Measurements from ENCODE around the gene ZNF473.
A peak's percentile ranks its signal among the peaks of the same experiment; 100 is the strongest.
"Not testable (repeated sequence)": the region's sequence is repeated elsewhere in the genome, so short reads cannot be mapped to it uniquely, and the experiment has no call there.

The ZNF473 gene

DNA sequence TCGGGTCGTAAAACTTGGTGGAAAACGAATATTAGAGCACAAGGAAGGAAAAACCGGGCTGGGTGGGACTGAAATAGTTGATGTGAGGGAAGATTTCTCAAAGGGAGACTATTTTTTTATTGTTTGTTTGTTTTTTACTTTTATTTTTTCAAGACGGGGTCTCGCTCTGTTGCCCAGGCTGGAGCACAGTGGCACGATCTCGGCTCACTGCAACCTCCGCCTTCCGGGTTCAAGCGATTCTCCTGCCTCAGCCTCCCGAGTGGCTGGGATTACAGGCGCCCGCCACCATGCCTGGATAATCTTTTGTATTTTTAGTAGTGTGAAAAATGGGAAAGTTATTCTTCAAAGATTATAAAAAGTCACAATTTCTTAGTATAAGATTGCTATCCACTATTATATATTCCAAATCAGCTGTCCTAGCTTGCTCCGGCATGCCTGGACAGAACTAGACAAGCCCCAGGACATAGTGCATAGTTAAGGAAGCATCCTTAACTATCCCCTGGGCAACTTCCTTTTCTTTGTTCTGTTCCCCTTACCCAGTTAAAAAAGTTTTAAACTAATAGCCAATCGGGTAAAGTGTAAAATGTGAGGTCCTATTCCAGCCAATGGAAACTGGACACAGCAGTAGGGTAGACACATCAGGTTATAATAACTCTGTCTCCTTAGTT lies 25.6 kb downstream of the ZNF473 start:
- not testable (repeated sequence) for DNase-seq

DNA sequence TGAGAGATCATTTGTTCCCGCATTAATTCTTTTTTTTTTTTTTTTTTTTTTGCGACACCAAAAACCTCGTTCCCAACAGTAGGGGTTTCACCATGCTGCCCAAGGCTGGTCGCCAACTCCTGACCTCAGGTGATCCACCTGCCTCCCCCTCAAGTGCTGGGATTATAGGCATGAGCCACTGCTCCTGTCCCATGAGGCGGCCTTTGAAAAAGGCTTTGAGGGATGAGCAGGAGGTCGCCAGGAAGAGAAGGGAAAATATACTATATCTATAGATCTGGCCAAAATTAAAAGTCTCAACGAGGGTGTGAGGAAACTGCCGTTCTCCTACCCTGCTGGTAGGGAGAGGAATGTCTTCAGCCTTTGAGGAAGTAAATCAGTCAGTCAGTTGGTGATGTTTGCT lies 26.2 kb downstream of the ZNF473 start:
- DNase-seq: no peak

DNA sequence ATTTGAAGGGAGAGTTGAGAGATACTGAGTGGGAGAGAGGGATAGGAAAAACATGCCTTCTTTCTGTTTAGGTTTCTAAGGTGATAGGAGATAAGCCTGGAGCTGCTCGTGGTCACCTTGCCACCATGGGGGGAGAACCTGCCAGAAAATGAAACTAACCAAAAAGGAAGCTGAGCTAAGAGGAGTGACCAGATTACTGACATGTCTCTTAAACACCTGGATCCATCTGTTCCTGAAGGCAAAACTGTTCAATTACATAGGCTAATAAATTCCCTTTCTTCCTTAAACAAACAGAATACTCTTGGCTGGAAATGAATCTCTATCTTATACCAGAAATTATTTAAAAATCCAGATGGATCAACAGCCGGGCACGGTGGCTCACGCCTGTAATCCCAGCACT lies 27.3 kb downstream of the ZNF473 start:
- no peak for DNase-seq

DNA sequence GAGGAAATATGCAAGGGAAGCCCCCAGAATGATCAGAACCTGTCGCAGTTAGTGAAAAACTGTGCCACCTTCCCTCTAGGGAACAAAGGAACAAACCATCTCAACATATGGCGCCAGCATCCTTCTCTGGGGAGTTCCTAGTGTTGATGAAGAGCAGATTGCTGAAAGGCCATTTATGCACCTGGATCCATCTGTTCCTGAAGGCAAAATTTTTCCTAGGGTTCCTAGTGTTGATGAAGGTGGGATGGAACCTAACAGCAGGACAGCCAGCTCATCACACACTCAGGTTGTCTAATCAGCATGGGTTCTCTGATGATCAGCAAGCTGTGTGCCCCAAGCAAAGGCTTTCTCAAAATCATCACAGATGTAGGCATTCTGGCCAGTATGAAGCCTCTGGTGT lies 32.6 kb downstream of the ZNF473 start:
- no peak for DNase-seq

DNA sequence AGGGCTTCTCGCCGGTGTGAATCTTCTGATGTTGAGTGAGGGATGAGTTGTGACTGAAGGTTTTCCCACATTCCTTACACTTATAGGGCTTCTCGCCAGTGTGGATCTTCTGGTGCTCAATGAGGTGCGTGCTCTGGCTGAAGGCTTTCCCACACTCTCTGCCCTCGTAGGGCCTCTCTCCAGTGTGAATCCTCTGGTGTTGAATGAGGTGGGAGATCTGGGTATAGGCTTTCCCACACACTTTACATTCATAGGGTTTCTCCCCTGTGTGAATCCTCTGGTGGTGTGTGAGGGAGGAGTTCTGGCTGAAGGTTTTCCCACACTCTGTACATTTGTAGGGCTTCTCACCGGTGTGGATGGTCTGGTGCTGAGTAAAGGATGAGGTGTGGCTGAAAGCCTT lies 33.2 kb downstream of the ZNF473 start:
- DNase-seq: no peak

DNA sequence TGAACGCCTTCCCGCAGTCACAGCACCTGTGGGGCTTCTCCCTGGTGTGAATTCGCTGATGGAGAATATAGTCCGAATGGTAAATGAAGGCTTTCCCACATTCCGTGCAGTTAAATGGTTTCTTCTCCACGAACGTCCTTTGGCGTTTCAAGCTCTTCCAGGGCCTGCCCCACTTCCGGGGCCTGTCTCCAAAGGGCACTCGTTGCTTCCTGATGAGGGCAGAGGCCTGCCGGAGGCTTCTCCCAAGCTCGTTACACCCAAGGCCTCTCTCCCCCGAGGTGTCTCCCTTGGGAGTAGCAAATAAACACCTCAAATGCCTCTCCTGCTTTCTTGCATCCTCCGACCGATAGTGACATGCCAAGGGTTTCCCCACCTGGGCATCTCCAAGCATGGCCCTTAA lies 34.3 kb downstream of the ZNF473 start:
- no peak for DNase-seq

DNA sequence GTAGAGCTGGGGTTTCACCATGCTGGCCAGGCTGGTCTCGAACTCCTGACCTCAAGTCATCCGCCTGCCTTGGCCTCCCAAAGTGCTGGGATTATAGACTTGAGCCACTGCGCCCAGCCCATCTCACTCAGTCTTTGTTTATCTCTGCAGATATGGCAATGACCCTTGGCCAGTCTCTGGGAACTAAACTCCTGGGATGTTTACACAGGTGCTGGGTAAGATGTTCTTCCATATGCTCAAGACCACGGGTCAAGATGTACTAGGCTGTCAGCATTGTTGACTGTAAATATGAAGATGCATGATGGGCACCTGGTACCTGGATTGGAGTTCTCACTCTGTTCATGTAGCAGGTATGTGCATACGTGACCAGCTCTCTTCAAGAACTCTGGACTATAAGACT lies 35.8 kb downstream of the ZNF473 start:
- no peak for DNase-seq

DNA sequence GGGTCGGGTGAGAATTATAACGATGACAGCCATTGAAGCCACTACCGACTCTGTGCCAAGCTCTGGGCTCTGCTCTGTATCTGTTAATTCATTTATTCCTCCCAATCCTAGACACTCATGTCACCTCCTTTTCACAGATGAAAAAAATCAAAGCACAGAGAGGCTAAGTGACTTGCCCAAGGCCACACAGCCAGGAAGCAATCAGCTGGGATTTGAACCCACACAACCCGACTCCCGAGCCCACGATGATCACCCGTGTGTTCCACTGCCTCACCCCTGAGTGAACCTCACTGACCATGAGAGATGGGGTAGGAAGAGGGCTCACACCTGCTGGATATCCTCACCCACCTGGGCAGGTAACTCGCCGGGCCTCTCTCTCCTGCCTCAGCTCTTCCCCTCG lies 40.1 kb downstream of the ZNF473 start:
- DNase-seq: no peak

DNA sequence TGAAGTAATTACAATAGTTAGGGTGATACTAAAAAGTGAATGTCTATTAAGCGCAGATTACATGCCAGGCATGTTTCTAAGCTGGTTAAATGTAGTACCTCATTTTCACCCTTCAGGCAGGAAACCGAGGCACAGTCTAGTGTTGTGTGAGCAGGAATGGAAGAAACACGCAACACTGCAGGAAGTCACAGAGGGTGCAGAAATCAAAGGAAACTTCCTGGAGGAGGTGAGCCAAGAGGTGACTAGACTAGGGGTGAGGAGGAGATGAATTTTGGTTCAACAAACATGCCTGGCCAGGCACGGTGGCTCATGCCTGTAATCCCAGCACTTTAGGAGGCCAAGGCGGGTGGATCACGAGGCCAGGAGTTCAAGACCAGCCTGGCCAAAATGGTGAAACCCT lies 41.8 kb downstream of the ZNF473 start:
- no peak for DNase-seq

DNA sequence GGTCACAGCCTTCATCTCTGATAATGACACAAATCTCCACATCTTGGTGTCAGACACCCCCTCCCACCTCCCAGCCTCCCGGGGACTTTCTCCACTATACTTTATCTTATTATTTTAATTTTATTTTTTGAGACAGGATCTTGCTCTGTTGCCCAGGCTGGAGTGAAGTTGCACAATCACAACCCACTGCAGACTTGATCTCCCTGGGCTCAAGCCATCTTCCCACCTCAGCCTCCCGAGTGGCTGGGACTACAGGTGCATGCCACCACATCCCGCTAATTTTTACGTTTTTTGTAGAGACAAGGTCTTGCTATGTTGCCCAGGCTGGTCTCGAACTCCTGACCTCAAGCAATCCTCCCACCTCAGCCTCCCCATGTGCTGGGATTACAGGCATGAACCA lies 42.6 kb downstream of the ZNF473 start:
- not testable (repeated sequence) for DNase-seq

DNA sequence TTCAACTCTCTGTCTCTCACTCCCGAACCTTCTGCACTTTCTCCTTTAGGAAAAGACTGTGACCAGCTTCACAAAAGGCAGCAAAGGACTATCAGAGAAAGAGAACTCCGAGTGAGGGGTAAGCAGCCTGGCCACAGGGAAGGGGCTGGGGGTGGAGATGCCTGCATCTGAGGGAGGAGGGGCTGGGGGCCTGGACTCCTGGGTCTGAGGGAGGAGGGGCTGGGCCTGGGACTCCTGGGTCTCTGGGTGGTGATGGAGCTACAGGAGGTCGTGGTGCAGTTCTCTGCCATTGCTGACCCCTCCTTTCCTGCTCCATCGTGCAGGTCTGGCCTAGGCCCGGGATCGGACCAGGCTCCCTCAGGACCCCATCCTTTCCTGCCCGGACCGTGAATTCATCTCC lies 49.3 kb downstream of the ZNF473 start:
- DNase-seq: not testable (repeated sequence)

DNA sequence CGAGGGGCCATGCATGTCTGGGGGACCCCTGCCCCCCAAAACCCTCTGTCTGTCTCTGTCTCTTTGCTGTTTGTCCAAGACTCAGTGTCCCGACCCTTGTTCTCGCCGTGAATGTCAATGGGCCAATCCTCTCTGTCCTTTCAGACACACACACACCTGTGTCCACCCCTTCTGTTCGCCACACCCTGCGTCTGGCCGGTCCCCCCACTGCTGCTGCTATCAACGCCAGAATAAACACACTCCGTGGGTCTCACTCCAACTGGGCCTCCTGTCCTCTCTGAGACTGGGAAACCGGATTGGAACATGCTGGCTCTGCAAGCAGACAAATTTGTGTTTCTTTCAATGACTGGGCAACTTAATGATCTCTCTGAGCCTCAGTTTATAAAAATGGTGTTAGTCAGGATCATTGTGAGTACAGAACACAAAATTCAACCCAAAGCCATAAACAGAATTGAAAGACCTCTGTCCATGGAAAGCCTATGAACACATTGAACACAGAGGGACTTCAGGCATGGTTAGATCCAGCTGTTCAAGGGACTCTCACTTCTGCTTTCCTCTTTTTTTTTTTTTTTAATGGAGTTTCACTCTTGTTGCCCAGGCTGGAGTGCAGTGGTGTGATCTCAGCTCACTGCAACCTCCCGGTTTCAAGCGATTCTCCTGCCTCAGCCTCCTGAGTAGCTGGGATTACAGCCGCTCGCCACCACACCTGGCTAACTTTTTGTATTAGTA lies 50.0 kb downstream of the ZNF473 start:
- not testable (repeated sequence) for DNase-seq

DNA sequence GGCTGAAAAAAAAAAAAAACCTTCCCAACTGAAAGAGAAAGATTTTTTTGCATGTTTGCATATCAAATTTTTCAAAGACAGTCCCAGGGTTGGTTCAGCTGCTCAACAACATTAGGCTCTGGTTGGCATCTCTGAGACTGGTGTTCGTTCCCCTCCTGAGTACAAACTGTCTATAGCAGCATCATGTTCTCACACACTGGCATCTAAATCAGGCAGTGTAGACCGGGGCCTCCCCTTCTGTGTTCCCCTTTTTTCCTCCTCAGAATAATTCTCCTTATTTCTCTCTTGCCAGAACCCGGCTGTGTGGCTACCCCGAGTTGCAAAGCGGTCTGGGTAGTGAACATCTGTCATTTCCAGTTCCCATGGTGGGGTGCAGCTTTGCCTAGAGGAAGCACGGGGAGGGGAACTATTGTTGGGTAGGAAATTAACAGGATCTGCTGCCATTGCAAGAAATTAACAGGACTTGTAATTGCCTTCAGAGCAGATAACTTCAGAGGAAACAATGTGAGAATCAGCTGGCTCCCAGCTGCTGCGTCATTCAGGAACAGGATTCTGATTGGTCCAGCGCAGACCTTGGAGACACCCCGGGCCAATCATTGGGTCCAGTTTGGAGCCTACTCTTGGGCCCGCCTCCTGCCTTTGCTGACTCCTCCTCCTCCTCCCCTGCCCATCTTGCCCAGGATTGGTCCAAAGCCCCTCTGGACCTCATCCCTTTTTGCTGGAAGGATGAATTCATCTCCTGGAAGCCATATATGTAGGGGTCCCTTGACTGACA lies 51.0 kb downstream of the ZNF473 start:
- DNase-seq: not testable (repeated sequence)

DNA sequence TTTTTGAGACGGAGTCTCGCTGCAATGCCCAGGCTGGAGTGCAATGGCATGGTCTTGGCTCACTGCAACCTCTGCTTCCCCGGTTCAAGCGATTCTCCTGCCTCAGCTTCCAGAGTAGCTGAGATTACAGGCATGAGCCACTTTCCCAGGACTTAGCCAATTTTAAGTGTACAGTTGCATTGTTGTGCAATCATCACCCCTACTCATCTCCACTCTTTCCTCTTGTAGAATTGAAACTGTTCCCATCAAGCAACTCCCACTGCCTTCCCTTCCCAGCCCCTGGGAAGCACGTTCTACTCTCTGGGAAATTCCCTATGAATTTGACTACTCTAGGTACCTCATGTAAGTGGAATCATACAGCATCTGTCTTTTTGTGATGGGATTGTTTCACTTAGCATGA lies 53.2 kb downstream of the ZNF473 start:
- not testable (repeated sequence) for DNase-seq

DNA sequence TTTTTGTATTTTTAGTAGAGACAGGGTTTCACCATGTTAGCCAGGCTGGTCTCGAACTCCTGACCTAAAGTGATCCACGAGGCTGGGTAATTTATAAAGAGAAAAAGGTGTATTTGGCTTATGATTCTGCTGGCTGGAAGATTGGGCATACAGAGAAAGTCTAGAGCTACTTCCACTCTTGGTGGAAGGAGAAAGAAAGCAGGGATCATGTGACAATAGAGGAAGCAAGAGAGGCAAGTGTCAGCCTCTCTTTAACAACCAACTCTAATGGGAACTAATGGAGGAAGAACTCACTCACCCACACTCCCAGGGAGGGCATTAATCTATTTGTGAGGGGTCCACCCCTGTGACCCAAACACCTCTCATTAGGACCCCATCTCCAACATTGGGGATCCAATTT lies 58.6 kb downstream of the ZNF473 start:
- DNase-seq: not testable (repeated sequence)

DNA sequence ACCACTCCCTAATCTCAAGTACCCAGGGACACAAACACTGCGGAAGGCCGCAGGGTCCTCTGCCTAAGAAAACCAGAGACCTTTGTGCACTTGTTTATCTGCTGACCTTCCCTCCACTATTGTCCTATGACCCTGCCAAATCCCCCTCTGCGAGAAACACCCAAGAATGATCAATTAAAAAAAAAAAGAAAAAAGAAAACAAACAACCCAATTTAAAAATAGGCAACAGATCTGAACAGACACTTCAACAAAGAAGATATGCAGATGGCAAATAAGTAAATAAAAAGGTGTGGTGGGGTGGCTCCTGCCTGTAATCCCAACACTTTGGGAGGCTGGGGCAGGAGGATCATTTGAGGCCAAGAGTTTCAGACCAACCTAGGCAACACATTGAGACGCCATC lies 61.3 kb downstream of the ZNF473 start:
- DNase-seq: not testable (repeated sequence)

DNA sequence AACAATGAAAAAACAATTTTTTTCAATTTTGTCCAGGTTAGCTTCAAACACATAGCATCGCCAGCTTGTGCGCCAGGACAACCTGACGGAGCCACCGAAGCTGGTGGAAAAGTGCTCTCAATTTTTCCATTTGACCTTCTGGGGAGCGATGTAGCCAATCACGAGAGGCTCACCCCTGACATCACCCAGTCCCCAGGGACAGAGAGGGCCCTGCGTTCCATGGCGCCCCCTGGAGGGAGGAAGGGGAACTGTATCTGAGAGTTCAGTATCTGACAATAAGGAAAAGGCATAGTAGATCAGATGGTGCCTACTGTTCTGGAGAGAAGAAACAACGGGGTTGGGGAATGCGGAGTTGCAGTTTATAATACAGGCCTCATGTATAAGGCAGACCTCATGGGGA lies 64.9 kb downstream of the ZNF473 start:
- DNase-seq: peak; percentile 3

DNA sequence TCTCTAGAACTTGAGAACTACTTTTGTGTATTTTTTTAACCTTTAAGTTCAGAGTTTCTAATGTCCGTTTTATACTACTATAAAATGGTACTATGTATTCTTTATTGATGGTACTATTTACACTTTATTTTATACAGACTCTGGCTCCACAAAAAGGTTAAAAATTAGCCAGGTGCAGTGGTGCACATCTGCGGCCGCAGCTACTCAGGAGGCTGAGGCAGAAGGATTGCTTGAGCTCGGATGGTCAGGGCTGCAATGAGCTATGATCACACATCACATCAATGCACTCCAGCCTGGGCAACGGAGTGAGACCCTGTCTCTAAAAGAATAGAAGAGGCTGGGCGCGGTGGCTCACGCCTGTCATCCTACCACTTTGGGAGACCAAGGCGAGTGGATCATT lies 66.0 kb downstream of the ZNF473 start:
- not testable (repeated sequence) for DNase-seq

DNA sequence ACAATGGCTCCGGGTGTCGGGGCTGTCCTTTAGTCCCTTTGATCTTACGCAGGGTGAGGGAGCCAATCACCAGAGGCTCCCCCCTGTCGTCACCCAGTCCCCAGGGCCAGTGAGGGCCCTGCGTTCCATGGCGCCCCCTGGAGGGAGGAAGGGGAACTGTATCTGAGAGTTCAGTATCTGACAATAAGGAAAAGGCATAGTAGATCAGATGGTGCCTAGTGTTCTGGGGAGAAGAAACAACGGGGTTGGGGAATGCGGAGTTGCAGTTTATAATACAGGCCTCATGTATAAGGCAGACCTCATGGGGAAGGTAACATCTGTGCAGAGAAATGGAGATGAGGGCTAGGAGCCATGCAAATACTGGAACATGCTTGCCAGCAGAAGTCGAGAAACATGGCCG lies 66.8 kb downstream of the ZNF473 start:
- not testable (repeated sequence) for DNase-seq

DNA sequence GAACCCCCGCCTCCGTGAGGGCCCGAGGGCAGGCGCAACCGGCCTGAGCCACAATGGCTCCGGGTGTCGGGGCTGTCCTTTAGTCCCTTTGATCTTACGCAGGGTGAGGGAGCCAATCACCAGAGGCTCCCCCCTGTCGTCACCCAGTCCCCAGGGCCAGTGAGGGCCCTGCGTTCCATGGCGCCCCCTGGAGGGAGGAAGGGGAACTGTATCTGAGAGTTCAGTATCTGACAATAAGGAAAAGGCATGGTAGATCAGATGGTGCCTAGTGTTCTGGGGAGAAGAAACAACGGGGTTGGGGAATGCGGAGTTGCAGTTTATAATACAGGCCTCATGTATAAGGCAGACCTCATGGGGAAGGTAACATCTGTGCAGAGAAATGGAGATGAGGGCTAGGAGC lies 72.1 kb downstream of the ZNF473 start:
- not testable (repeated sequence) for DNase-seq

DNA sequence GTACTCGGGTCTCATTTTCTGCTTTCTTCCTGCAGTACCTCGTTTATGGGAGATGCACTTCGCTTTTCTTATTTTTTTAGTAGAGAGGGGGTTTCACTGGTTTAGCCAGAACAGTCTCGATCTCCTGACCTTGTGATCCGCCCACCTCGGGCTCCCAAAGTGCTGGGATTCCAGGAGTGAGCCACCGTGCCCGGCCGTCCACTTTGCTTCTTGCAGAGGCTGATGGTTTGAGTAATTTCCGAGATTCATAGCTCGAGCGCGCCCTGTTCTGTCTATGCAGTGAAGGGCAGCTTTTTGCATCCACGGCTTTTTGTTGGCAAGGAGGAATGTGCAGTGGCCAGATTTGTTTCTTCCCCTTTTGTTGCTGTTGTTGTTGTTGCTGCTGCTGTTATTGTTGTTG lies 73.1 kb downstream of the ZNF473 start:
- DNase-seq: not testable (repeated sequence)

DNA sequence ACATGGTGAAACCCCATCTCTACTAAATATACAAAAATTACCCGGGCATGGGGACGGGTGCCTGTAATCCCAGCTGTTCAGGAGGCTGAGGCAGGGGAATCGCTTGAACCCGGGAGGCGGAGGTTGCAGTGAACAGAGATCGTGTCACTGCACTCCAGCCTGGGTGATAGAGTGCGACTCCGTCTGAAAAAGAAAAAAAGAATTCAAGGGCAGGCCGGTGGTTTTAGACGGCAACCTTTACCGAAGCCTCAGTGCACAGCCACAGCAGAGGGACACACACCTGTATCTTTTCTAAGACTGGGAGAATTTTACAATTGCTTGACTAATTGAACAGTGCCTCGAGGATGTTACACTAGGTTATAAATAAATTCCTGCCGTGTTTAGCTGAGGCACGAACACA lies 73.9 kb downstream of the ZNF473 start:
- not testable (repeated sequence) for DNase-seq

DNA sequence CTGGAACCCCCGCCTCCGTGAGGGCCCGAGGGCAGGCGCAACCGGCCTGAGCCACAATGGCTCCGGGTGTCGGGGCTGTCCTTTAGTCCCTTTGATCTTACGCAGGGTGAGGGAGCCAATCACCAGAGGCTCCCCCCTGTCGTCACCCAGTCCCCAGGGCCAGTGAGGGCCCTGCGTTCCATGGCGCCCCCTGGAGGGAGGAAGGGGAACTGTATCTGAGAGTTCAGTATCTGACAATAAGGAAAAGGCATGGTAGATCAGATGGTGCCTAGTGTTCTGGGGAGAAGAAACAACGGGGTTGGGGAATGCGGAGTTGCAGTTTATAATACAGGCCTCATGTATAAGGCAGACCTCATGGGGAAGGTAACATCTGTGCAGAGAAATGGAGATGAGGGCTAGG lies 75.1 kb downstream of the ZNF473 start:
- not testable (repeated sequence) for DNase-seq
